ENCODE data around the gene CREB3L4.

DNA sequence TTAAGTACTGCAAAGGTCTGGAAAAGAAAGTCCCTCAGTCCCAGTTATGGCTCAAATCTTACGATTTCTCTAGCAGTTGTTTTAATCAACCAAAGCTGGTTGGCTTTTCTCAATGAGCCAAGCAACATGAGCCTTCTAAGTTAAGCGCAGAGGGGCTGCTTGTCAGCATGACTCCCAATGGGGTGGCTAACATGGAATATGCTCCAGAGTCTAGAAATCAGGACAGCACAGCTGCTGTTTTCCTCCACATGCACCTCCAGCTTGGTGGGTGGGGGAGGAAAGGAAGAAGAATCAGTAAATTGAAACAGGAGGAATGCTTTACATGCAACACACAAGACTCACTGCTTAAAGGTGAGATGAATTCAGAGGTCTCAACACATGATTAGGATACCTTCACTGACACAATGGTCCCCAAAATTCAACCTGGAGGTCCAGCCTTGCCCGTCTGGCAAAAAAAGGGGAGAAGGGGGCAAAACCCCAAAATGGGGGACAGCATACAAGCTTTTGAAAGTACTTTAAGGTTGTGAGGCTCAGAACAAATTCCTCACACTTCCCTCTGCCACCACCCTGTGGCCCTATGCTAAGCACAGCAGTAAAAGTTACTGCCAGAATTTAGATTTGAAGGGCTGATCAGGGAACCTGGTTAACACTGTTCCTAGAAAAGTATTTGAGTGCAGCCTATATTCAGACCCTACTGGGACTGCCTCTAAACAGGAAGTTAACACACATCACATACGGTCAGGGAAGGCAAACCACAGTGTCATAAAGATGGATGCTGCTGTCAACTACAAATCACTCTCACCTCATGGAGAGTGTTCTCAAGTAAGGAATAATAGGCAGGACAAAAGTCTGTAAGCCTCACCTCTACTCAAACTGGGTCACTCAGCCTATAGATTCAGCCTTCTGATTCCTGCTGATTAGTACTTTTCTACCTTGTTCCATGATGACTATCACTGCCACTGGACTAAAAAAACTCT, 47.5 kb upstream of the CREB3L4 start:
- TF ChIP-seq, protein P1, sequence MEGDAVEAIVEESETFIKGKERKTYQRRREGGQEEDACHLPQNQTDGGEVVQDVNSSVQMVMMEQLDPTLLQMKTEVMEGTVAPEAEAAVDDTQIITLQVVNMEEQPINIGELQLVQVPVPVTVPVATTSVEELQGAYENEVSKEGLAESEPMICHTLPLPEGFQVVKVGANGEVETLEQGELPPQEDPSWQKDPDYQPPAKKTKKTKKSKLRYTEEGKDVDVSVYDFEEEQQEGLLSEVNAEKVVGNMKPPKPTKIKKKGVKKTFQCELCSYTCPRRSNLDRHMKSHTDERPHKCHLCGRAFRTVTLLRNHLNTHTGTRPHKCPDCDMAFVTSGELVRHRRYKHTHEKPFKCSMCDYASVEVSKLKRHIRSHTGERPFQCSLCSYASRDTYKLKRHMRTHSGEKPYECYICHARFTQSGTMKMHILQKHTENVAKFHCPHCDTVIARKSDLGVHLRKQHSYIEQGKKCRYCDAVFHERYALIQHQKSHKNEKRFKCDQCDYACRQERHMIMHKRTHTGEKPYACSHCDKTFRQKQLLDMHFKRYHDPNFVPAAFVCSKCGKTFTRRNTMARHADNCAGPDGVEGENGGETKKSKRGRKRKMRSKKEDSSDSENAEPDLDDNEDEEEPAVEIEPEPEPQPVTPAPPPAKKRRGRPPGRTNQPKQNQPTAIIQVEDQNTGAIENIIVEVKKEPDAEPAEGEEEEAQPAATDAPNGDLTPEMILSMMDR (tag by site-specific recombination; IDR thresholded peaks at IDR 0.05), result 0 out of 2 replicates have a peak, but pooled peaks have one; percentile 24
- TF ChIP-seq ZNF18 (tag by site-specific recombination; IDR thresholded peaks at IDR 0.05) (no peak), ZFP41 (tag by site-specific recombination; IDR thresholded peaks at IDR 0.05; ENCODE audit: borderline replicate concordance) (no peak), ZFP37 (tag by site-specific recombination; IDR thresholded peaks at IDR 0.05) (no peak), ZNF768 (tag by site-specific recombination; IDR thresholded peaks at IDR 0.05) (no peak), ZNF664 (tag by site-specific recombination; IDR thresholded peaks at IDR 0.05) (no peak), ZNF660 (tag by site-specific recombination; IDR thresholded peaks at IDR 0.05) (no peak)
- TF ChIP-seq, protein P2, sequence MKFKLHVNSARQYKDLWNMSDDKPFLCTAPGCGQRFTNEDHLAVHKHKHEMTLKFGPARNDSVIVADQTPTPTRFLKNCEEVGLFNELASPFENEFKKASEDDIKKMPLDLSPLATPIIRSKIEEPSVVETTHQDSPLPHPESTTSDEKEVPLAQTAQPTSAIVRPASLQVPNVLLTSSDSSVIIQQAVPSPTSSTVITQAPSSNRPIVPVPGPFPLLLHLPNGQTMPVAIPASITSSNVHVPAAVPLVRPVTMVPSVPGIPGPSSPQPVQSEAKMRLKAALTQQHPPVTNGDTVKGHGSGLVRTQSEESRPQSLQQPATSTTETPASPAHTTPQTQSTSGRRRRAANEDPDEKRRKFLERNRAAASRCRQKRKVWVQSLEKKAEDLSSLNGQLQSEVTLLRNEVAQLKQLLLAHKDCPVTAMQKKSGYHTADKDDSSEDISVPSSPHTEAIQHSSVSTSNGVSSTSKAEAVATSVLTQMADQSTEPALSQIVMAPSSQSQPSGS (tag by site-specific recombination; IDR thresholded peaks at IDR 0.05; ENCODE audit: low read depth), result no peak

Data from HEK293 (cell line).